ENCODE data around the gene ZBTB18. TPM values are rescaled to one million over a fixed set of nuclear protein-coding genes. Genes with fewer than 3 reads are reported as not detected.
A peak's percentile ranks its signal among the peaks of the same experiment; 100 is the strongest.

ZBTB18 gene
- 10 to 100 TPM in 1 of 4 donors, 1 to 10 TPM in 3; 6.9 to 10.3 (median 8.9) TPM for total RNA-seq

- 29 to 31% methylated on average over 4 of the region's 4 CpGs for WGBS, 2 donors
- Histone ChIP-seq H3K9me3 (no peaks in the 10 kb centered on the region), H3K27ac (peak within 1 kb of the TSS; percentile 41 to 94 (median 81)), H3K27me3 (no peaks in the 10 kb centered on the region), H3K36me3 (peaks cover 0 to 15% (median 5%) of the 10 kb centered on the region in 3 donors), H3K4me1 (peaks cover 0 to 45% (median 24%) of the 10 kb centered on the region in 4 donors), H3K4me3 (peak within 1 kb of the TSS; percentile 61 to 72 (median 65))
- TF ChIP-seq CTCF (IDR thresholded peaks at IDR 0.05) = no peak
- TF ChIP-seq EP300 (IDR thresholded peaks at IDR 0.05) = peak in 1 of 2 donors; percentile 36
- peak in 1 of 2 donors; percentile 20 for TF ChIP-seq POLR2A (IDR thresholded peaks at IDR 0.05)
- DNase-seq (ENCODE audit: low spot score in 2 of 2) = no peak
Observed at GRCh38 chr1:244050835-244051444, at the start of gene ZBTB18. ZBTB18 (plus strand) TSS chr1:244051283; CDS start chr1:244051432, 149 bp downstream.

GRCh38 chr1:244002721-244003120 is 48.4 kb upstream of the ZBTB18 start:
- 52 to 58% methylated on average over 3 of the region's 3 CpGs for WGBS, 2 donors
- Histone ChIP-seq H3K27ac (no peak overlapping the region), H3K36me3 (no peaks in the 10 kb centered on the region), H3K4me3 (no peak overlapping the region), H3K9me3 (no peaks in the 10 kb centered on the region), H3K4me1 (peaks cover 0 to 6% (median 0%) of the 10 kb centered on the region in 4 donors), H3K27me3 (no peaks in the 10 kb centered on the region)
- DNase-seq (ENCODE audit: low spot score in 2 of 2) = no peak
- TF ChIP-seq POLR2A (IDR thresholded peaks at IDR 0.05) (no peak), CTCF (IDR thresholded peaks at IDR 0.05) (no peak), EP300 (IDR thresholded peaks at IDR 0.05) (no peak)

GRCh38 chr1:244005455-244005854 is 45.6 kb upstream of the ZBTB18 start:
- 91 to 94% methylated on average over 3 of the region's 3 CpGs for WGBS, 2 donors
- Histone ChIP-seq H3K36me3 (no peaks in the 10 kb centered on the region), H3K4me1 (peaks cover 0 to 10% (median 0%) of the 10 kb centered on the region in 4 donors), H3K27me3 (no peaks in the 10 kb centered on the region), H3K9me3 (no peaks in the 10 kb centered on the region), H3K4me3 (no peak overlapping the region), H3K27ac (no peak overlapping the region)
- DNase-seq (ENCODE audit: low spot score in 2 of 2) = no peak
- TF ChIP-seq CTCF (IDR thresholded peaks at IDR 0.05) = no peak
- TF ChIP-seq POLR2A (IDR thresholded peaks at IDR 0.05) = no peak
- no peak for TF ChIP-seq EP300 (IDR thresholded peaks at IDR 0.05)

- 59 to 60% methylated on average over 3 of the region's 3 CpGs for WGBS, 2 donors
Observed at GRCh38 chr1:244006381-244006901, 44.6 kb upstream of the ZBTB18 start.

More at GRCh38 chr1:244006381-244006901, 44.6 kb upstream of the ZBTB18 start:
- Histone ChIP-seq H3K27me3 (no peaks in the 10 kb centered on the region), H3K36me3 (no peaks in the 10 kb centered on the region), H3K27ac (no peak overlapping the region), H3K4me3 (no peak overlapping the region), H3K4me1 (peaks cover 0 to 20% (median 1%) of the 10 kb centered on the region in 4 donors), H3K9me3 (no peaks in the 10 kb centered on the region)
- TF ChIP-seq CTCF (IDR thresholded peaks at IDR 0.05) (no peak), POLR2A (IDR thresholded peaks at IDR 0.05) (no peak), EP300 (IDR thresholded peaks at IDR 0.05) (no peak)
- no peak for DNase-seq (ENCODE audit: low spot score in 2 of 2)
